Adrenal gland (tissue), 12 donors: ENCODE measurements around the gene DGKG. TPM values are rescaled to one million over a fixed set of nuclear protein-coding genes. Genes with fewer than 3 reads are reported as not detected.

ENCODE experiments used
- DNase-seq, 7 donors: peaks; one replicate each; pipeline ENCODE4 v3.0.0-alpha.2; 2019 to 2020
- H3K27ac ChIP-seq, 5 donors: fragments of 200-600 bp; sonication (generic) in 4 of 5; 1 replicate in 3 of 5; 2 replicates in 2 of 5; pipeline versions ENCODE4 v1.5.1 to v1.8.0; 2016 to 2020; ENCODE audit warnings: mild to moderate bottlenecking in 1 of 5
- H3K27me3 ChIP-seq: fragments of 200-600 bp; 2 replicates; pipeline ENCODE4 v1.8.0; 2021
- H3K36me3 ChIP-seq, 2 donors: fragments of 200-600 bp; replicated peaks in 1 of 2; 1 replicate in 1 of 2; 2 replicates in 1 of 2; pipeline versions ENCODE4 v1.5.1 to v1.8.0; 2018 to 2022
- H3K4me1 ChIP-seq, 2 donors: fragments of 200-600 bp; replicated peaks in 1 of 2; 1 replicate in 1 of 2; 2 replicates in 1 of 2; pipeline versions ENCODE4 v1.5.1 to v1.8.0; 2018 to 2021
- H3K4me3 ChIP-seq, 4 donors: fragments of 200-600 bp; sonication (generic) in 3 of 4; one replicate each; pipeline ENCODE4 v1.5.1; 2016 to 2018
- H3K9me3 ChIP-seq, 3 donors: fragments of 200-600 bp; sonication (generic) in 1 of 3; replicated peaks in 1 of 3; 1 replicate in 2 of 3; 2 replicates in 1 of 3; pipeline versions ENCODE4 v1.5.1 to v1.8.0; 2016 to 2021
- CTCF ChIP-seq, 6 experiments: fragments of 450-650 bp in 4 of 6; fragments of 200-600 bp in 2 of 6; sonication (generic) in 1 of 6; IDR thresholded peaks; 1 replicate in 5 of 6; 2 replicates in 1 of 6; pipeline versions ENCODE4 v1.5.1 to v1.8.0; 2016 to 2021; ENCODE audit warnings: antibody characterized with exemption in 6 of 6, mild to moderate bottlenecking in 2 of 6, moderate library complexity in 1 of 6
- POLR2A ChIP-seq, 2 donors: fragments of 450-650 bp; IDR thresholded peaks; one replicate each; pipeline ENCODE4 v1.6.1; 2017; ENCODE audit warnings: antibody characterized with exemption in 2 of 2, mild to moderate bottlenecking in 2 of 2, moderate library complexity in 1 of 2
- WGBS, 4 donors: extraction: QIAGEN DNeasy Blood & Tissue Kit in 2 of 4; methylation state at CpG; one replicate each; pipeline versions ENCODE4 v1.1.5 to v1.1.7; 2013 to 2017; 5-methylcytosine and 5-hydroxymethylcytosine counted together
- intact Hi-C, 2 donors: fragments of 100-400 bp; cut with DNase I; formaldehyde crosslinking; loops; one replicate each; pipeline versions ENCODE4 v1.14.1 to v1.15.0; 2022 to 2023
- polyA plus RNA-seq, 3 donors: library from polyadenylated mRNA; stranded (reverse); fragments of 200-250 nt in 2 of 3; fragments of 350-450 nt in 1 of 3; fragmentation: Illumina TruSeq in 1 of 3; extraction: RNeasy Lipid Tissue Mini Kit (QIAGEN cat#74804) in 1 of 3; gene quantifications; one replicate each; pipeline ENCODE4 v1.2.3, GENCODE V29; 2013 to 2014
- total RNA-seq, 9 donors: library from RNA; depleted of rRNA in 4 of 9; stranded (reverse); fragments of >200 nt in 4 of 9; fragments of 120-200 nt in 1 of 9; fragmentation: NEBNext Ultra II Directional in 1 of 9; extraction: Animal tissue kit (Norgen Biotek cat#: 25700) in 1 of 9; gene quantifications; one replicate each; pipeline versions ENCODE4 v1.1.0 to v1.2.4, GENCODE V29; 2013 to 2023
- donor health status: healthy with polysubstance abuse.
- donor health status: Bipolar disorder and iron deficiency.
- donor health status: DM: yes; HTN: yes; CAD: no.
- donor health status: DM: no; HTN: no; CAD: no.
- donor health status: DM: no; HTN: no; CAD: no.
- donor health status: DM: yes; HTN: yes; CAD: no.

The DGKG gene
- total and polyA plus RNA-seq, 12 donors, result 2.9 to 43.7 (median 28.3) TPM

GRCh38 chr3:186258968-186259367 is 103.1 kb downstream of the DGKG start:
- H3K27ac ChIP-seq, result peak overlapping the region in 4 of 5 donors; percentile 38 to 82 (median 70)
- H3K36me3 ChIP-seq, result no peaks in the 10 kb centered on the region
- H3K27me3 ChIP-seq, result no peaks in the 10 kb centered on the region
- intact Hi-C loops, result loop anchor here in 1 of 2 donors (10.0 kb wide), 1 partner anchor 276 kb away; no protein-coding TSS in a partner anchor
- no peak for TF ChIP-seq CTCF (IDR thresholded peaks at IDR 0.05)
- no peak for TF ChIP-seq POLR2A (IDR thresholded peaks at IDR 0.05)
- WGBS, 4 donors, result 61 to 76% (median 70%) methylated on average over 9 to 12 of the region's 12 CpGs
- DNase-seq, result no peak
- no peak overlapping the region for H3K4me3 ChIP-seq
- no peaks in the 10 kb centered on the region for H3K9me3 ChIP-seq
- H3K4me1 ChIP-seq, result peaks cover 4 to 12% of the 10 kb centered on the region in 2 donors

- intact Hi-C loops, result loop anchor here in 1 of 2 donors (10.0 kb wide), 1 partner anchor 277 kb away; no protein-coding TSS in a partner anchor
- peaks cover 4 to 12% of the 10 kb centered on the region in 2 donors for H3K4me1 ChIP-seq
Measured at GRCh38 chr3:186257866-186258265, 104.2 kb downstream of the DGKG start.

GRCh38 chr3:186255703-186256331 is 106.2 kb downstream of the DGKG start:
- Histone ChIP-seq H3K9me3 (no peaks in the 10 kb centered on the region), H3K27ac (peak overlapping the region in 1 of 5 donors; percentile 28), H3K36me3 (no peaks in the 10 kb centered on the region), H3K4me1 (peaks cover 4 to 12% of the 10 kb centered on the region in 2 donors), H3K27me3 (no peaks in the 10 kb centered on the region), H3K4me3 (peak overlapping the region in 1 of 4 donors; percentile 33)
- DNase-seq, result peak; percentile 47 to 84 (median 78)
- WGBS, 4 donors, result 38 to 47% (median 45%) methylated on average over 12 to 19 of the region's 19 CpGs
- TF ChIP-seq POLR2A (IDR thresholded peaks at IDR 0.05) (no peak), CTCF (IDR thresholded peaks at IDR 0.05) (peak in 5 of 6 experiments; percentile 27 to 49 (median 38))
- intact Hi-C loops, result loop anchor here in 1 of 2 donors (10.0 kb wide), 1 partner anchor 279 kb away; no protein-coding TSS in a partner anchor

More at GRCh38 chr3:186257866-186258265, 104.2 kb downstream of the DGKG start:
- Histone ChIP-seq H3K36me3 (no peaks in the 10 kb centered on the region), H3K4me3 (no peak overlapping the region), H3K27ac (no peak overlapping the region), H3K27me3 (no peaks in the 10 kb centered on the region), H3K9me3 (no peaks in the 10 kb centered on the region)
- WGBS, 4 donors, result 66 to 85% (median 75%) methylated on average over 6 of the region's 6 CpGs
- no peak for TF ChIP-seq CTCF (IDR thresholded peaks at IDR 0.05)
- TF ChIP-seq POLR2A (IDR thresholded peaks at IDR 0.05), result no peak
- DNase-seq, result no peak

GRCh38 chr3:186254676-186255650 is 107.1 kb downstream of the DGKG start:
- Histone ChIP-seq H3K4me1 (peaks cover 4 to 8% of the 10 kb centered on the region in 2 donors), H3K4me3 (no peak overlapping the region), H3K9me3 (no peaks in the 10 kb centered on the region), H3K36me3 (no peaks in the 10 kb centered on the region), H3K27me3 (no peaks in the 10 kb centered on the region), H3K27ac (no peak overlapping the region)
- TF ChIP-seq CTCF (IDR thresholded peaks at IDR 0.05) (no peak), POLR2A (IDR thresholded peaks at IDR 0.05) (no peak)
- intact Hi-C loops, result loop anchor here in 1 of 2 donors (10.0 kb wide), 1 partner anchor 280 kb away; no protein-coding TSS in a partner anchor
- DNase-seq, result peak in 2 of 7 donors; percentile 18 to 19
- WGBS, 4 donors, result 79 to 83% (median 82%) methylated on average over 16 to 17 of the region's 17 CpGs
